ENCODE data around the gene EPS15. TPM values are rescaled to one million over a fixed set of nuclear protein-coding genes. Genes with fewer than 3 reads are reported as not detected.
A peak's percentile ranks its signal among the peaks of the same experiment; 100 is the strongest.

Gene EPS15
- total and polyA plus RNA-seq, 12 donors: 12.4 to 81.4 (median 63.0) TPM

DNA sequence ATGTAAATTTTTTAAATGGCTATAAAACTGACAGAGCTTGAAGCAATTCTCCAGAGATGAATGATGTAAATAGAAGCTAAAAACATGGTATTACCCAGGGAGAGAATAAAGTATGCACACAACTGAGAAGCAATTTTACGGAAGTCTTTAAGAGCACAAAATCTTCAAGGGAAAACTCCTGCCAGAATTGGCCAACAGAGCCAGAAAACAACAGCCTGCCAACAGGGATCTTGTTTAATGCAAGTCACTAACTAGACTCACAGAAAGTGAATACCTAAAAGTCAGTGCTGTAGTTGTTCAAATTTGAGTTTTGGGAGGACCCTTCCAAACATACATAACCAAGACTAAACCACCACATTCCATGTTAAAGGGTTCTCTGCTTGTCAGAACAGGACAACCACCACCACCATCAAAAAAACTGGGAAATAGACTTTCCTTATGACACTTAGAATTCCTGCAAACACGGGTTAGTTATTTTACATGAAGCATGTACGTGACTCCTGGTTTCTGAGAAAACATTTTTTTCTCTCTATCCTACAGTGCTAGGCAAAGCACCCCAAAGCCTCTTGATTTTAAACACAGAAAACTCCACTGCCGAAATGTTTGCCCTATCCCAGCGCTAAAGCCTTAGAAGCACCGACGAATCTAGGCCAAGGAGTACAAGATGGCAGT, 1.6 kb downstream of the EPS15 start:
- WGBS, 2 donors: 2 to 4% methylated on average over 7 of the region's 7 CpGs
- H3K36me3 ChIP-seq: no peaks in the 10 kb centered on the region
- H3K9me3 ChIP-seq: no peaks in the 10 kb centered on the region
- no peak for TF ChIP-seq CTCF (IDR thresholded peaks at IDR 0.05)
- H3K4me1 ChIP-seq: peaks cover 0 to 75% (median 54%) of the 10 kb centered on the region in 9 donors
- no peaks in the 10 kb centered on the region for H3K27me3 ChIP-seq
- ATAC-seq (no peak), DNase-seq (no peak)
- peak overlapping the region; percentile 72 to 98 (median 78) for H3K4me3 ChIP-seq
- intact Hi-C loops (cut with DNase I): loop anchor here in 7 of 10 donors (5.0 to 10.0 kb wide), 5 partner anchors 45 to 543 kb away; partner anchors contain the start of gene CDKN2C (in 1 of the 7)
- peak overlapping the region; percentile 88 to 96 (median 92) for H3K27ac ChIP-seq

DNA sequence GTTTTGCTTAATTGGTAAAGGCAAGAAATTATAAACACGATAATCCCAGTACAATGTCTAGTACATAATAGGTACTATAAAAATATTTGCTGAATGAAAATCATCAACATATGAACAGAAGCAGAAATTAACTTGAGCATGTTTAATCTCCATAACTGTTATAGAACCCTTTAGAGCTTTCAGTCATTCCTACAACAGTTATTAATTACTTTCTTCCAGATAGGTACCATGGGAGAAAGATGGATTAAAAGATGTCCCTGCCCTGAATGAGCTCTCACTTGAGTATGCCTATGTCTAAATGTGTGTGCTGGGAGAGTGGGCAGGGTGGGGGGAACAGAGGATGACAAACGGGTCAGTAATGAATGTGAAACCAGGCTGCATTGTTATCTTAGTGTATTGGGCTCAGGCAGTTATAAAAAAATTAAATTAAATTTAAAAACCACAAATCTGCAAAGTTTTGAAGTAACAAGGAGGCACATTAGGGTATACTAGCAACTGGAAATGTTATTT, 2.4 kb downstream of the EPS15 start:
- intact Hi-C loops (cut with DNase I): loop anchor here in 7 of 10 donors (5.0 to 10.0 kb wide), 5 partner anchors 44 to 542 kb away; partner anchors contain the start of gene CDKN2C (in 1 of the 7)
- peak overlapping the region in 8 of 10 donors; percentile 72 to 87 (median 78) for H3K4me3 ChIP-seq
- peak overlapping the region in 9 of 10 donors; percentile 55 to 96 (median 92) for H3K27ac ChIP-seq
- DNase-seq: no peak
- H3K36me3 ChIP-seq: no peaks in the 10 kb centered on the region
- ATAC-seq: no peak
- 25 to 26% methylated on average over 2 of the region's 2 CpGs for WGBS, 2 donors
- no peaks in the 10 kb centered on the region for H3K9me3 ChIP-seq
- no peaks in the 10 kb centered on the region for H3K27me3 ChIP-seq
- peaks cover 0 to 83% (median 62%) of the 10 kb centered on the region in 9 donors for H3K4me1 ChIP-seq
- no peak for TF ChIP-seq CTCF (IDR thresholded peaks at IDR 0.05)

- no peaks in the 10 kb centered on the region for H3K9me3 ChIP-seq
- DNase-seq: no peak
- peak overlapping the region in 6 of 10 donors; percentile 77 to 87 (median 78) for H3K4me3 ChIP-seq
- TF ChIP-seq CTCF (IDR thresholded peaks at IDR 0.05): no peak
- H3K27ac ChIP-seq: peak overlapping the region in 9 of 10 donors; percentile 51 to 95 (median 91)
- ATAC-seq: no peak
- H3K36me3 ChIP-seq: no peaks in the 10 kb centered on the region
- no peaks in the 10 kb centered on the region for H3K27me3 ChIP-seq
- intact Hi-C loops (cut with DNase I): loop anchor here in 7 of 10 donors (1.0 to 10.0 kb wide), 7 partner anchors 44 to 541 kb away; partner anchors contain the start of gene CDKN2C (in 1 of the 7)
- peaks cover 0 to 84% (median 66%) of the 10 kb centered on the region in 9 donors for H3K4me1 ChIP-seq
Measured at GRCh38 chr1:51515982-51516648, 3.0 kb downstream of the EPS15 start.

- WGBS, 2 donors: 48 to 55% methylated on average over 5 of the region's 5 CpGs
- Histone ChIP-seq H3K9me3 (no peaks in the 10 kb centered on the region), H3K4me3 (peak overlapping the region in 7 of 10 donors; percentile 15 to 87 (median 78)), H3K4me1 (peaks cover 0 to 79% (median 66%) of the 10 kb centered on the region in 9 donors), H3K27me3 (no peaks in the 10 kb centered on the region), H3K27ac (peak overlapping the region in 9 of 10 donors; percentile 51 to 95 (median 91)), H3K36me3 (no peaks in the 10 kb centered on the region)
- no peak for DNase-seq
- intact Hi-C loops (cut with DNase I): loop anchor here in 7 of 10 donors (1.0 to 10.0 kb wide), 7 partner anchors 43 to 541 kb away; partner anchors contain the start of gene CDKN2C (in 1 of the 7)
- no peak for TF ChIP-seq CTCF (IDR thresholded peaks at IDR 0.05)
- ATAC-seq: no peak
Measured at GRCh38 chr1:51515312-51515960, 3.6 kb downstream of the EPS15 start.

Data from heart right ventricle (tissue), 16 donors.